Left lobe of liver (tissue), 2 donors: Measurements from ENCODE around the gene POLD1. TPM values are rescaled to one million over a fixed set of nuclear protein-coding genes. Genes with fewer than 3 reads are reported as not detected.
A peak's percentile ranks its signal among the peaks of the same experiment; 100 is the strongest.
"Not testable (repeated sequence)": the region's sequence is repeated elsewhere in the genome, so short reads cannot be mapped to it uniquely, and the experiment has no call there.

ENCODE experiments used
- ATAC-seq: fragments of 200-7000 bp; cut with Tn5 transposase; one replicate; pipeline ENCODE4 v1.9.1; 2020; ENCODE audit warnings: mild to moderate bottlenecking, moderate library complexity
- DNase-seq: peaks from one replicate; pipeline ENCODE4 v3.0.0-alpha.2; 2020; ENCODE audit warnings: low spot score
- total RNA-seq: library from RNA; stranded (reverse); gene quantifications from one replicate; pipeline ENCODE4 v1.2.1, GENCODE V29; 2021
- donor health status: DM: no; HTN: no; CAD: no; lungs with moderate emphysema.
- donor health status: DM: no; HTN: yes; CAD: no.

POLD1 gene
- total RNA-seq, 1 donor from 2014 or later = 8.2 TPM

GRCh38 chr19:50432221-50433028 is 48.3 kb downstream of the POLD1 start, which contains the start of gene MYBPC2:
MYBPC2 (plus strand) TSS chr19:50432892; CDS start chr19:50432954, 62 bp downstream.
- ATAC-seq (peak; percentile 4), DNase-seq (no peak)

GRCh38 chr19:50433201-50434180 is 49.3 kb downstream of the POLD1 start:
- ATAC-seq (no peak), DNase-seq (no peak)

DNA sequence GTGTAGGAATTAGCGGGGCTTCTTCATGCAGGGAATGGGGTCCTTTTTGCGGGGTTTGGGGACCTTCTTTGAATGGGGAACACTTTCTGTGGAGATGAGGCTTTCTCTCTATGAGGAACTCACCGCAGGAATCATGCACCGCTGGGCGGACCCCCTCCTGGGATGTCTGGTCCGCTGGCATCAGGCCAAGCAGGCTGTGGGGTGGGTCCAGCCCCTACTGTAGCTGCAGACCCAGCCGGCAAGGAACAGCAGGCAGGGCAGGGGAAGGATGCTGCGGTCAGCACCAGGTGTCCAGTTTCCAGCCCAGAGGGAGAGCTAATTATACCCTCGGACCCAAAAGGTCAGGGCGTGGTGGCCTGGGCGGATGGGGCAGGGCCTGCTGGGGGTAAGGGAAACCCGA is 50.4 kb downstream of the POLD1 start:
- ATAC-seq = no peak
- no peak for DNase-seq

DNA sequence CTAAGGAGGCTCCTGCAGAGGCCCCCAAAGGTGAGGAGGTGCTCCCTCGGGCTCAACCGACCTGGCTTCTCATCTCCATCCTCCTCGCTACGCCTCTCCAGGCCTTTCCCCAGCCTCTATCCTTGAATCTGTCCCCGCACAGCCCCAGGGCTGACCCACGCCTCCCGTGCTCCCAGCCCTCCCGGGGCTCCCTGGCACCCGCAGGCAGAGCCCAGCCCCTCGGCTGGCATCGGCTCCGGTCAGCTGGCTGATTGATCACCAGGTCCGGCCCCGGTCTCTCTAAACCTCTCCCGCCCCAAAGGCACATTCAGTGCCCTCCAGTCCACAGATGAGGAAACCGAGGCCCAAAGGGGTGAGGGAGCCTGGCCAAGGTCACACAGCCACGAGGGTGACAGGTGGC is 51.1 kb downstream of the POLD1 start:
- ATAC-seq (no peak), DNase-seq (no peak)

DNA sequence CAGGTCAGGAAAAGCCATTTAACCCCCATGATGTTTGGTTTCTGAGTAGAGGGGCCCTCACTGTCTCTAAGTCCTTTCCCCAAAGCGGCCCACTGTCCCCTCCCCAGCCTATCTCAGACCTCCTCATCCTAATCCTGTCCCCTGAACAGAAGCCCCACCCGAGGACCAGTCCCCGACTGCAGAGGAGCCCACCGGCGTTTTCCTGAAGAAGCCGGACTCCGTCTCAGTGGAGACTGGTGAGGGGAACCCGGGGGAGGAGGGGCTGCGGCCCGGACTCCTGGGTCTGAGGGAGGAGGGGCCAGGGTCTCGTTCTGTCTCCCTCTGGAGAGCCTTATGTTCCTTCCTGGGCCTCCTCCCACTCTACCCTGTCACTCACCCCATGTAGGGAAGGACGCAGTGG is 51.5 kb downstream of the POLD1 start:
- DNase-seq (no peak), ATAC-seq (no peak)

- ATAC-seq (no peak), DNase-seq (no peak)
Measured at GRCh38 chr19:50437862-50438449, 53.8 kb downstream of the POLD1 start.

- ATAC-seq, DNase-seq: not testable (repeated sequence)
Measured at GRCh38 chr19:50439130-50439529, 55.0 kb downstream of the POLD1 start.

GRCh38 chr19:50444059-50444458 is 59.9 kb downstream of the POLD1 start:
- DNase-seq (no peak), ATAC-seq (no peak)

DNA sequence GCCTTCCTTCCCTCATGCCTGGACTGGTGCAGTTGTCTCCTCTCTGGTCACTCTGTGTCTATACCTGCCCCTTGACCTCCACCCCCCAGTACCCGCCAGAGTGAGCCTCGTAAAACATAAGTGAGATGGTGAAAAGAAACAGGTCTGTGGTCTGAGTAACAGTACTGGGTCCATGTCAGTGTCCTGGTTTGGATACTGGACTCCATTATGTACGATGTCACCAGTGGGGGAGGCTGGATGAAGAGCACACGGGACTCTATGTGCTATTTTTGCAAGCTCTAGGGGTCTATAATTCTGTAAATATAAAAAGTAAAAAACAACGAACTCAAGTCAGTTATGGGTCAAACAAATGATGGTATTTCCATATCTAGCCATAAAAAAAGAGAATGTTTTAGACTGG is 62.9 kb downstream of the POLD1 start:
- DNase-seq (no peak), ATAC-seq (no peak)

GRCh38 chr19:50447750-50448149 is 63.6 kb downstream of the POLD1 start:
- no peak for DNase-seq
- no peak for ATAC-seq

- DNase-seq (no peak), ATAC-seq (no peak)
Measured at GRCh38 chr19:50449236-50449899, 65.2 kb downstream of the POLD1 start.

DNA sequence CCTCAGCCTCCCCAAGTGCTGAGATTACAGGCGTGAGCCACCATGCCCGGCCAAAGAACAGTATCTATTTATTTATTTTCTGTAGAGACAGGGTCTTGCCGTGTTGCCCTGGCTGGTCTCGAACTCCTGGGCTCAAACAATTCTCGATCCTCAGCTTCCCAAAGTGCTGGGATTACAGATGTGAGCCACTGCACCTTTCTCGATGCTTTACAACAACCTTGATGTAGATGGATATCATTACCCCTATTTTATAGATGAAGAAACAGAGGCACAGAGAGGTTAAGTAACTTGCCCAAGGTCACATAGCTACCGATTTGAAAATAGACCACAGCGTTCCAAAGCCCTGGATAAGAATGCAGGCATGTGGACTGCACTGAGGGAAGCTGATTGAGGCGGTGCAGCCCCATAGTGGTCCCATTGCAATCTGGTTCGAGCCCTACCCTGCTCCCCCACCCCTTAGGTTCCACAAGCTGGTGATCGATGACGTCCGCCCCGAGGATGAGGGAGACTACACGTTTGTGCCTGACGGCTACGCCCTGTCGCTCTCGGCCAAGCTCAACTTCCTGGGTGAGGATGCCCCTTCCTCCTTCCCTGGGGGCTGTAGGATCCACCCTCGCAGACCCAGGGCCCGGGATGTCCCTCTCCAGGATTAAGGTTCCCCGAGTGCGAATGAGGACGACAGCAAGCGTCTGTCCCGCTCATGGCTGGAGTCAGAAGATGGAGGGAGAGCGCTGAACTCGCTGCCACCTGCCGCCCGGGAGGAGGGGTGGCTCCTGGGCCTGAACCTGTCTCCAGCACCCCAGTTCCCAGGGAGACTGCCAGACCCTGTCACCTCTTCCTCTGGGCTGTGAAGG is 66.4 kb downstream of the POLD1 start:
- no peak for ATAC-seq
- DNase-seq = no peak

DNA sequence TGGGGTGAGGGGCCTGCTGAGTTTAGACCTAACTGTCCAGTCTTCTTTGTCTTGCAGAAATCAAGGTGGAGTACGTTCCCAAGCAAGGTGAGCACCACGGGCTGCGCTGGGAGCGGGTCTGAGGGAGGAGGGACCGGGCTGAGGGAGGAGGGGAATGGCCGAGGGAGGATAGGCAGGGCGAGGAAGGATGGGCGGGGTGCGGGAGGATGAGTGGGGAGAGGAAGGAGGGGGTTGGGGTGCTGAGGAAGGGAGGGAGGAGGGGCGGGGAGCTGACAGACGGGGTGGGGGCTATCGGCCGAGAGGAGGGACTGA is 67.0 kb downstream of the POLD1 start:
- ATAC-seq (no peak), DNase-seq (no peak)

DNA sequence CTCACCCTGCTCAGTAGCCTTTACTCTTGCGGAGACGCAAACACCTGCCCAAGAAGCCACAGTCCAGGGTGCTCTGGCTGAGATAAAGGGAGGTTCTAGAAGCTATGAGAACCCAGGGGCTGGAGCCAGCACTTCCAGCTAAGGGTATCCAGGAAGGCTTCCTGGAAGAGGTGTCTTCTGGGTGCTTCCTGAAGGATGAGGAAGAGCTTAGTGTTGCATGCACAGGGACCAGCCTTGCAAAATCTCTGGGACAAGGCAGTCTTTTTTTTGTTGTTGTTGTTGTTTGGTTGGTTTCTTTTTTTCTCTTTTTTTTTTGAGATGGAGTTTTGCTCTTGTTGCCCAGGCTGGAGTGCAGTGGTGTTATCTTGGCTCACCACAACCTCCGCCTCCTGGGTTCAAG is 69.1 kb downstream of the POLD1 start:
- DNase-seq (no peak), ATAC-seq (no peak)

GRCh38 chr19:50455992-50456391 is 71.8 kb downstream of the POLD1 start:
- ATAC-seq = no peak
- no peak for DNase-seq

DNA sequence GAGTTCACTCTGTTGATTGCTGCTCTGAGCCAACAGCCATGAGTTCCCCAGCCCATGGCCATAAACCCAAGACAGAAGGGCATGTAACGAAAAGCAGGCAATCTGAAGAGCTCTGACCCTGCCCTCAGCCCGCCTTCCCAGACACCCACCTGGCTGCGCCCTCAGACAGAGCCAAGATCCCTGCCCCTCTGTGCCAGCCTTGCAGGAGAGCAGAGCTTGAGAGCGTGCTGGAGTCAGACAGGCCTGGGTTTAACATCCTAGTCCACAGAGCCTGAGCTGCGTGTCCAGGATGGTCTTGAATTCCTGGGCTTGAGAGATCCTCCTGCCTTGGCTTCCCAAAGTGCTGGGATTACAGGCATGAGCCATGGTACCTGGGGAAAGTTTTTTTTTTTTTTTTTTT is 73.2 kb downstream of the POLD1 start:
- DNase-seq (no peak), ATAC-seq (no peak)

GRCh38 chr19:50458396-50459066 is 74.4 kb downstream of the POLD1 start:
- ATAC-seq = no peak
- no peak for DNase-seq

- no peak for ATAC-seq
- DNase-seq = no peak
Measured at GRCh38 chr19:50459067-50459456, 74.9 kb downstream of the POLD1 start.

- ATAC-seq = no peak
- DNase-seq = no peak
Measured at GRCh38 chr19:50459638-50460037, 75.5 kb downstream of the POLD1 start.
